GM13977 (cell line): ENCODE measurements around the gene GRWD1.
A peak's percentile ranks its signal among the peaks of the same experiment; 100 is the strongest.

Experiments
- DNase-seq: peaks from one replicate; pipeline ENCODE4 v3.0.0; 2012; ENCODE audit warnings: low spot score
- in situ Hi-C: fragments of 300-500 bp; cut with MboI; formaldehyde crosslinking; loops from one replicate; pipeline ENCODE4 v1.12.0; 2022; ENCODE audit warnings: low sequenced_read_pairs, low pct_unique_long_range_greater_than_20kb, mixed read lengths, inconsistent platforms; ENCODE audit not compliant: unreplicated experiment
- TF ChIP-seq, protein P1 (sequence below): IDR thresholded peaks from 2 replicates; pipeline ENCODE4 v1.5.1; 2012; ENCODE audit warnings: mild to moderate bottlenecking, control low read depth; ENCODE audit not compliant: insufficient read depth; ENCODE audit errors: extremely low read depth, missing control alignments

GRWD1 gene

DNA sequence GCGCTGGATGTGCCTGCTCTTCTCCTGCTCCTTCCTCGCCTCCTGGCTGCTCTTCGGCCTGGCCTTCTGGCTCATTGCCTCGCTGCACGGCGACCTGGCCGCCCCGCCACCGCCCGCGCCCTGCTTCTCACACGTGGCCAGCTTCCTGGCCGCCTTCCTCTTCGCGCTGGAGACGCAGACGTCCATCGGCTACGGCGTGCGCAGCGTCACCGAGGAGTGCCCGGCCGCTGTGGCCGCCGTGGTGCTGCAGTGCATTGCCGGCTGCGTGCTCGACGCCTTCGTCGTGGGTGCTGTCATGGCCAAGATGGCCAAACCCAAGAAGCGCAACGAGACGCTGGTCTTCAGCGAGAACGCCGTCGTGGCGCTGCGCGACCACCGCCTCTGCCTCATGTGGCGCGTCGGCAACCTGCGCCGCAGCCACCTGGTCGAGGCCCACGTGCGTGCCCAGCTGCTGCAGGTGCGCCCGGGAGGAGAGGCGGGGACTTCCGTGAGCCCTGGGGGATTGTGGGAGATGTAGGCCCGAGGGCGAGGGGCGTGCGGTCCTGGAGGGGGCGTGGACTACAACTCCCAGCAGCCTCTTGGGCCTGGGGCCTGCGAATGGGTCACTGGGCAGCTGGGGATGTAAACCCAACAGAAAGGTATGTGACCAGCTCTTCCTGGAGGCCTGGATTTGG lies 16.3 kb downstream of the GRWD1 start:
- TF ChIP-seq, protein P1, sequence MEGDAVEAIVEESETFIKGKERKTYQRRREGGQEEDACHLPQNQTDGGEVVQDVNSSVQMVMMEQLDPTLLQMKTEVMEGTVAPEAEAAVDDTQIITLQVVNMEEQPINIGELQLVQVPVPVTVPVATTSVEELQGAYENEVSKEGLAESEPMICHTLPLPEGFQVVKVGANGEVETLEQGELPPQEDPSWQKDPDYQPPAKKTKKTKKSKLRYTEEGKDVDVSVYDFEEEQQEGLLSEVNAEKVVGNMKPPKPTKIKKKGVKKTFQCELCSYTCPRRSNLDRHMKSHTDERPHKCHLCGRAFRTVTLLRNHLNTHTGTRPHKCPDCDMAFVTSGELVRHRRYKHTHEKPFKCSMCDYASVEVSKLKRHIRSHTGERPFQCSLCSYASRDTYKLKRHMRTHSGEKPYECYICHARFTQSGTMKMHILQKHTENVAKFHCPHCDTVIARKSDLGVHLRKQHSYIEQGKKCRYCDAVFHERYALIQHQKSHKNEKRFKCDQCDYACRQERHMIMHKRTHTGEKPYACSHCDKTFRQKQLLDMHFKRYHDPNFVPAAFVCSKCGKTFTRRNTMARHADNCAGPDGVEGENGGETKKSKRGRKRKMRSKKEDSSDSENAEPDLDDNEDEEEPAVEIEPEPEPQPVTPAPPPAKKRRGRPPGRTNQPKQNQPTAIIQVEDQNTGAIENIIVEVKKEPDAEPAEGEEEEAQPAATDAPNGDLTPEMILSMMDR: no peak
- in situ Hi-C loops: no loop called here
- no peak for DNase-seq

DNA sequence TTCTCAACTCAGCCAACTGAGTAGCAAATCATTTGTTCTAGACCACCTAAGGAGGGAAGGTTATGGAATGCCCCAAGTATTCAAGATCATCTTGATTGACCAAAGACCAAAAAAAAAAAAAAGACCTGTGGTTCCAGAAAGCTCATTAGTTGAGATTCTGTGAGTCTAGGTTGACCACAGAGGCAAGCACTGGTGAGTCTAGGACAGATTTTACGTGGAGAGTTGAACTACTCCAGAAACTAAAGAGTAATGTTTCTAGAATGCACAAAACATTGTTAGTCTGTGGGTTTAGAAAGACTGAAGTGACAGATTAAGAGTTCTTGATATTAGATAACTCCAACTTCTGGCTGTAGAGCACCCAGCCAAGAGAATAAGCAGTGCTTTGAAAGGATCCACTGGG lies 19.4 kb downstream of the GRWD1 start:
- TF ChIP-seq, protein P1: no peak
- no peak for DNase-seq
- in situ Hi-C loops: no loop called here

DNA sequence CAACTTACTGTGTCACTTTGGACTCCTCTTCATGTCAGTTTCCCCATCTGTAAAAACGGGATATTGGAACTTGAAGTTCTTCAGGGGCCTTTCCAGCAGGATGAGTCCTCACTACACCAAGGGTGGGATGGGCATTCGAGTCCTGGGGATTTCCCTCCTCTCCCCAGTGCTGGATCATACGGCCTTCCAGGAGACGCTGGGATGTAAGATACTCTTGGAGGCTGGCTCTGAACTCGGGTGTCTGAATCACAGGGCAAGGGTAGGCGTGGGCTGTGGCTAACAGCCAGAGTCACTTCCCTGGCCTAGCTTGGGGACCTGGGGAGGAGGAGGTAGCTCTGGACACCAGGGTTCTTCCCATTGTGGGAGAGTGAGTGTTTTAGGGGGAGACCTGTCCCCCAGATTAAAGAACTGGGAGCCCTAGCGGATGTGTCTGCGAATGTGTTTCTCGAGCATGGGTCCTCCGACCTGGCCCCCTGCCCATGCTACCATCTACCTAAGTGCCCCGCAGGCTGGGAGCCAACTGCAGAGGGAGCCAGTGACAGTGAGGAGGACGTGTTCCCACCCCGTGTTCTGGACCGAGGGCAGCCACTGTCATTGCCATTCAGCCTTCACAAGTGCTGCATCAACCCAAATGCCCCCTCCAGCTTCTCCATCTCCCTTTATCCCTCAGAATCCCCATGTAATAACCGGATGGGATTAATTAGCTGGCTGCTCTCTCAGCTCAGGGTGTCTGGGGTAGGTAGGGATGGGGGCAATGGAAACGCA lies 21.0 kb downstream of the GRWD1 start:
- no peak for DNase-seq
- in situ Hi-C loops: no loop called here

DNA sequence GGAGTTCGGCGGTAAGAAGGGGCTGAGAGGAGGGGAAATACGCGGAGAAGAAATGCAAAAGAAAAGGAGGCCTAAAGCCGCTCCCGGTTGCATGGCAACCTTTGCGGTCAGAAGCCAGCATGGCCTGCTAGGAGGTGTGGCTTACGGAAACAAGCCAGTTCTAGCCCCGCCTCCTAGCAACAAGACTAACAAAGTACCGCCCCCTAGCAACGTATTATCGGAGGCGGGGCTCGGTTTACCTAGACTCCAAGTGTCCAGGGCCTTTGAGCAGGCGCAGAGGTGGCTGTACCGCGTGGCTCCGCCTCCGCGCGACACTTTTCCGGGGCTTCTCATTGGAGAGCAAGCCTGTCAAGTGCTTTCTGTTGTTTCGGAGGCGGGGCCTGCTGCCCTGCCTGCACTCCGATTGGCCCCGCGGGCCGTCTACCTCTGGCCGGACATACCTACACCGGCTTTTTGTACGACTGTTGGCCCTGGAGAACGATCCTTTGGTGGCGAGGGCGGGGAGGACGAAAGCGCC lies 23.0 kb downstream of the GRWD1 start:
- in situ Hi-C loops: no loop called here
- TF ChIP-seq, protein P1: no peak
- peak; percentile 98 for DNase-seq

More for the DNA sequence above, 21.0 kb downstream of the GRWD1 start:
- TF ChIP-seq, protein P1: no peak

DNA sequence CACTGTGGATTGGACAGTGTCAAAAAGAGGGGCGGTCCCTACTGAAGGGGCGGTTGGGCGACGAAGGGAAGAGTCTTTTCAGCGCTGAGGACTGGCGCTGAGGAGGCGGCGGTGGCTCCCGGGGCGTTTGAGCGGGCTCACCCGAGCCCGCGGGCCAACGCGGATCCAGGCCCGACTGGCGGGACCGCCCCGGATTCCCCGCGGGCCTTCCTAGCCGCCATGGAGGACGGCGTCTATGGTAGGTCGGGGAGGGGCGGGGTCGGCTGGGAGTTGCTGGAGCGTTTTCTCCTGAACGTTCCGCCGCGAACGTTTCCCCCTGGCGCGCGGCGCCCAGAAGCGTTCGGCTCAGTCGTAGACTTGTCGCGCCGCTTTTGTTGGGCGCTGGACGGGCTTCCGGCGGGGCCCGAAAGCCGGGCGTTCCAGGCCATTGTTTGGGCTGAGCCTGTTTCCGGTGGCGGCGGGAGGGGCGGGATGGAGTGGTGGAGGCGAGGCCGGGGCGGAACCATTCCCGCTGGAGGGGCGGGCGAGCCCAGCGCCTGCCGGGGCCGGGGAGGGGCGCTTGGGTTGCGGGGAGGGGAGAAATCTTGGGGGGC lies 23.6 kb downstream of the GRWD1 start, which contains the start of gene CYTH2:
Gene CYTH2, plus strand, starts transcription at position 81 of the 593 bp plus-strand sequence. Its CDS starts 139 bp downstream, at position 220.
- in situ Hi-C loops: no loop called here
- DNase-seq: peak; percentile 82
- TF ChIP-seq, protein P1: no peak

DNA sequence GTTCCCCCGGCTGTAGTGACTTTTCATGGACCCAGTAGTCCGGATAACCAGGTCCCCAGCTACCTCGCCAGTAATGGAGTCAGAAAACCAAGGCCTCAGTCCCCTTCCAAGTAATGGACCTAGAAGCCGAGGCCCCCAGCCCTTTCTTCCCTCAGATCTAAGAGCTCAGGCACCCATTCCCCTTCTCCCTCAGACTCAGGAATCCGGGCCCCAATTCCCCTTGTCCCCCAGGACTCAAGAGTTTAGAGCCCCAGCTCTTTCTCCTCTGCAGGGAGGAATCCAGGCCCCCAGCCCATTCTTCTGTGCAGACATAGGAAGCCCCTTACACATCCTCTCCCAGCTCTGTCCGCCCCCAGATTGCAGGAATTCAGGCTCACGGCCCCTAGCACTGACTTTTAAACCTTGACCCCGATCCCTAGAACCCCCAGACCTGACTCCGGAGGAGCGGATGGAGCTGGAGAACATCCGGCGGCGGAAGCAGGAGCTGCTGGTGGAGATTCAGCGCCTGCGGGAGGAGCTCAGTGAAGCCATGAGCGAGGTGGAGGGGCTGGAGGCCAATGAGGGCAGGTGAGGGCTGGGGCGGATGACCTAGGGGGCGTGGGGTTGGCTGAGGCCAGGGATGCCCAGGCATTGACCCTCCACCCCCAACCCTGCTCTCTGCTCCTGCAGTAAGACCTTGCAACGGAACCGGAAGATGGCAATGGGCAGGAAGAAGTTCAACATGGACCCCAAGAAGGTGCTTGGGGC lies 24.3 kb downstream of the GRWD1 start:
- no peak for DNase-seq
- TF ChIP-seq, protein P1: no peak
- in situ Hi-C loops: no loop called here
